HCT116 (cell line): ENCODE measurements around the gene CNOT10. TPM values are rescaled to one million over a fixed set of nuclear protein-coding genes. Genes with fewer than 3 reads are reported as not detected.

ENCODE experiments used
- ATAC-seq: fragments of 200-7000 bp; cut with Tn5 transposase; 2 replicates; pipeline ENCODE4 v1.9.1; 2020; ENCODE audit warnings: mild to moderate bottlenecking, moderate library complexity
- BruUV-seq: library from RNA; stranded (reverse); fragments of 400-500 nt; replicated peaks from 2 replicates; lab custom pipeline; 2021; lab: Mats Ljungman, UMichigan
- CTCF ChIA-PET: fragments of 300-600 bp; sonication (Branson Sonifier 250); formaldehyde crosslinking; loops from one replicate; lab custom pipeline; 2021; ENCODE audit warnings: antibody characterized with exemption; lab: Charles Lee
- POLR2A ChIA-PET: fragments of 300-600, 350-600 bp; sonication (Branson Sonifier 250); formaldehyde crosslinking; loops from one replicate; lab custom pipeline; 2021; ENCODE audit warnings: antibody characterized with exemption; lab: Charles Lee
- RAD21 ChIA-PET, 2 experiments: fragments of 300-600 bp; sonication (Branson Sonifier 250); formaldehyde crosslinking; loops; one replicate each; lab custom pipeline; 2023; ENCODE audit warnings: low total read pairs in 2 of 2; ENCODE audit not compliant: uncharacterized antibody in 2 of 2, unreplicated experiment in 2 of 2, low non-redundant PET in 1 of 2; lab: Charles Lee
- DNase-seq: peaks from one replicate; pipeline ENCODE4 v3.0.0-alpha.2; 2010; ENCODE audit warnings: low read depth, low spot score
- H2AFZ ChIP-seq: fragments of 200-600 bp; shearing (Covaris generic), sonication (generic); 2 replicates; pipeline ENCODE4 v1.6.1; 2017; ENCODE audit warnings: low read depth, mixed run types, mixed read lengths, antibody characterized with exemption, low read length; ENCODE audit not compliant: poor library complexity, severe bottlenecking
- H3K27ac ChIP-seq: 2 replicates; pipeline ENCODE4 v1.5.1; 2012; ENCODE audit warnings: low read depth, low read length
- H3K27me3 ChIP-seq: fragments of 200-600 bp; sonication (generic); 2 replicates; pipeline ENCODE4 v1.6.1; 2016; ENCODE audit warnings: mixed run types, low read length, mixed read lengths; ENCODE audit not compliant: insufficient read depth
- H3K36me3 ChIP-seq, 2 experiments: fragments of 200-500 bp in 1 of 2; fragments of 200-600 bp in 1 of 2; sonication (Bioruptor generic) in 1 of 2; sonication (generic) in 1 of 2; 2 replicates each; pipeline versions ENCODE4 v1.5.1 to v1.6.1; 2014 to 2016; ENCODE audit warnings: low read length in 2 of 2, inconsistent platforms in 1 of 2, mixed read lengths in 1 of 2, mixed run types in 1 of 2; ENCODE audit not compliant: insufficient read depth in 2 of 2, control insufficient read depth in 1 of 2
- H3K4me1 ChIP-seq, 2 experiments: fragments of 200-600 bp in 1 of 2; sonication (generic) in 1 of 2; 2 replicates each; pipeline versions ENCODE4 v1.5.1 to v1.6.1; 2012 to 2017; ENCODE audit warnings: low read length in 2 of 2, inconsistent platforms in 1 of 2, mild to moderate bottlenecking in 1 of 2, mixed read lengths in 1 of 2, mixed run types in 1 of 2, moderate library complexity in 1 of 2; ENCODE audit not compliant: insufficient read depth in 2 of 2, control insufficient read depth in 1 of 2
- H3K4me2 ChIP-seq: fragments of 200-600 bp; sonication (generic); 2 replicates; pipeline ENCODE4 v1.6.1; 2017; ENCODE audit warnings: mixed run types, low read length, mixed read lengths
- H3K4me3 ChIP-seq, 2 experiments: fragments of 200-600 bp in 1 of 2; sonication (generic) in 1 of 2; replicated peaks in 1 of 2; 2 replicates each; pipeline ENCODE4 v1.5.1; 2011 to 2016; ENCODE audit warnings: low read length in 2 of 2, control low read depth in 1 of 2, low read depth in 1 of 2, mild to moderate bottlenecking in 1 of 2, mixed read lengths in 1 of 2, mixed run types in 1 of 2
- H3K79me2 ChIP-seq: fragments of 200-600 bp; sonication (generic); 2 replicates; pipeline ENCODE4 v1.6.1; 2017; ENCODE audit warnings: mild to moderate bottlenecking, mixed run types, low read length, moderate library complexity, mixed read lengths; ENCODE audit not compliant: insufficient read depth
- H3K9ac ChIP-seq: fragments of 200-600 bp; sonication (generic); 2 replicates; pipeline ENCODE4 v1.6.1; 2016; ENCODE audit warnings: low read length, mixed read lengths
- H3K9me2 ChIP-seq: fragments of 200-600 bp; sonication (generic), shearing (Covaris generic); 2 replicates; pipeline ENCODE4 v1.6.1; 2017; ENCODE audit warnings: mixed run types, mild to moderate bottlenecking, moderate library complexity; ENCODE audit not compliant: insufficient read depth
- H3K9me3 ChIP-seq, 2 experiments: fragments of 200-500 bp in 1 of 2; fragments of 200-600 bp in 1 of 2; sonication (Bioruptor generic) in 1 of 2; sonication (generic) in 1 of 2; 2 replicates each; pipeline ENCODE4 v1.6.1; 2014 to 2017; ENCODE audit warnings: low read length in 2 of 2, mixed read lengths in 2 of 2, inconsistent platforms in 1 of 2, low read depth in 1 of 2, mild to moderate bottlenecking in 1 of 2, mixed run types in 1 of 2, moderate library complexity in 1 of 2; ENCODE audit not compliant: control insufficient read depth in 1 of 2, insufficient read depth in 1 of 2
- H4K20me1 ChIP-seq: fragments of 200-600 bp; sonication (generic), shearing (Covaris generic); 2 replicates; pipeline ENCODE4 v1.6.1; 2017; ENCODE audit warnings: mixed run types, mild to moderate bottlenecking, moderate library complexity; ENCODE audit not compliant: insufficient read depth
- ATF3 ChIP-seq: IDR thresholded peaks from 2 replicates; pipeline ENCODE4 v1.6.1; 2012
- CBX3 ChIP-seq: IDR thresholded peaks from 2 replicates; pipeline ENCODE4 v1.6.1; 2012; ENCODE audit warnings: low read depth
- ELF1 ChIP-seq: IDR thresholded peaks from 2 replicates; pipeline ENCODE4 v1.6.1; 2012; ENCODE audit warnings: low read depth, borderline replicate concordance
- EZH2 ChIP-seq: fragments of 200-600 bp; sonication (generic); IDR thresholded peaks from 2 replicates; pipeline ENCODE4 v1.6.1; 2017; ENCODE audit warnings: antibody characterized with exemption, mixed run types
- FOSL1 ChIP-seq: IDR thresholded peaks from 2 replicates; pipeline ENCODE4 v1.6.1; 2012; ENCODE audit warnings: low read depth
- JUND ChIP-seq: IDR thresholded peaks from 2 replicates; pipeline ENCODE4 v1.6.1; 2012
- POLR2AphosphoS5 ChIP-seq: IDR thresholded peaks from 2 replicates; pipeline ENCODE4 v1.6.1; 2011; ENCODE audit warnings: mild to moderate bottlenecking, low read depth, low read length, moderate library complexity
- RAD21 ChIP-seq: IDR thresholded peaks from 2 replicates; pipeline ENCODE4 v1.6.1; 2012; ENCODE audit warnings: low read depth, mild to moderate bottlenecking
- SP1 ChIP-seq: IDR thresholded peaks from 2 replicates; pipeline ENCODE4 v1.6.1; 2012; ENCODE audit warnings: low read depth
- SRF ChIP-seq: IDR thresholded peaks from 2 replicates; pipeline ENCODE4 v1.6.1; 2012; ENCODE audit warnings: low read depth
- TCF7L2 ChIP-seq: IDR thresholded peaks from 2 replicates; pipeline ENCODE4 v1.7.0; 2011; ENCODE audit warnings: borderline replicate concordance, inconsistent platforms; ENCODE audit not compliant: insufficient read depth, insufficient read length; ENCODE audit errors: extremely low read depth
- YY1 ChIP-seq: IDR thresholded peaks from 2 replicates; pipeline ENCODE4 v1.6.1; 2011; ENCODE audit warnings: low read length, low read depth, moderate library complexity, mild to moderate bottlenecking; ENCODE audit not compliant: insufficient replicate concordance; ENCODE audit errors: extremely low read depth
- ZBTB33 ChIP-seq: IDR thresholded peaks from 2 replicates; pipeline ENCODE4 v1.6.1; 2011; ENCODE audit warnings: mild to moderate bottlenecking, low read length, moderate library complexity; ENCODE audit not compliant: insufficient replicate concordance; ENCODE audit errors: extremely low read depth
- ZFX ChIP-seq: fragments of 450-650 bp; IDR thresholded peaks from 2 replicates; pipeline ENCODE4 v1.6.1; 2017
- ZNF274 ChIP-seq: fragments of 200-500 bp; sonication (Bioruptor generic); IDR thresholded peaks from 2 replicates; pipeline ENCODE4 v1.6.1; 2014; ENCODE audit warnings: mild to moderate bottlenecking, low read depth, low read length, inconsistent platforms
- intact Hi-C: fragments of 100-400 bp; cut with micrococcal nuclease; formaldehyde crosslinking; loops from 2 replicates; pipeline ENCODE4 v1.10.0; 2022
- total RNA-seq: library from RNA; stranded (reverse); gene quantifications from one replicate; pipeline ENCODE4 v1.2.1, GENCODE V29; 2021; ENCODE audit not compliant: unreplicated experiment
- TF ChIP-seq, protein P1 (sequence below): IDR thresholded peaks from 2 replicates; pipeline ENCODE4 v1.6.1; 2012

The CNOT10 gene
- total RNA-seq, 1 experiment from 2014 or later = 47.4 TPM

- peaks cover 4 to 5% of the 10 kb centered on the region in 2 experiments; a peak in 1 of 4 replicates for H3K36me3 ChIP-seq
- H4K20me1 ChIP-seq = no peaks in the 10 kb centered on the region
- no TSS peak for BruUV-seq
- no peaks in the 10 kb centered on the region for H3K27me3 ChIP-seq
- H3K4me1 ChIP-seq = no peaks in the 10 kb centered on the region
- TF ChIP-seq SP1 (no peak), CBX3 (no peak), TCF7L2 (no peak), ELF1 (no peak), ZFX (no peak), POLR2AphosphoS5 (no peak), EZH2 (no peak), ZBTB33 (no peak), SRF (no peak), FOSL1 (no peak), JUND (no peak), YY1 (no peak), RAD21 (no peak), ZNF274 (no peak), ATF3 (no peak)
- TF ChIP-seq, protein P1, sequence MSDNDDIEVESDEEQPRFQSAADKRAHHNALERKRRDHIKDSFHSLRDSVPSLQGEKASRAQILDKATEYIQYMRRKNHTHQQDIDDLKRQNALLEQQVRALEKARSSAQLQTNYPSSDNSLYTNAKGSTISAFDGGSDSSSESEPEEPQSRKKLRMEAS = no peak
- POLR2A ChIA-PET = no interaction called here
- no peak overlapping the region for H3K9ac ChIP-seq
- no peaks in the 10 kb centered on the region for H3K9me2 ChIP-seq
- DNase-seq = no peak
- H3K9me3 ChIP-seq = no peaks in the 10 kb centered on the region
- H3K4me3 ChIP-seq = no peak overlapping the region
- no peak for ATAC-seq
- H3K79me2 ChIP-seq = no peaks in the 10 kb centered on the region
- H3K4me2 ChIP-seq = no peak overlapping the region
- intact Hi-C loops = no loop called here
- CTCF ChIA-PET = no interaction called here
- RAD21 ChIA-PET = interaction anchor here in 1 of 2 experiments (0.6 kb wide), 1 partner anchor 8 kb away, joined by 4 read pairs; no protein-coding TSS in a partner anchor
- no peak overlapping the region for H2AFZ ChIP-seq
- H3K27ac ChIP-seq = no peak overlapping the region
These were observed 73.4 kb downstream of the CNOT10 start for GRCh38 chr3:32758375-32758753.
